Gastroesophageal sphincter (tissue), 3 donors: ENCODE data around the gene PPIB.

Experiments
- POLR2A ChIP-seq, 2 donors: fragments of 450-650 bp; IDR thresholded peaks; one replicate each; pipeline ENCODE4 v1.6.1; 2017; ENCODE audit warnings: antibody characterized with exemption in 2 of 2, mild to moderate bottlenecking in 2 of 2, moderate library complexity in 1 of 2
- TF ChIP-seq, protein P1 (sequence below), 4 experiments: fragments of 200-600 bp in 2 of 4; fragments of 450-650 bp in 2 of 4; sonication (generic) in 1 of 4; IDR thresholded peaks; one replicate each; pipeline ENCODE4 v1.5.1; 2017 to 2019; ENCODE audit warnings: antibody characterized with exemption in 4 of 4, mild to moderate bottlenecking in 2 of 4, moderate library complexity in 2 of 4

- TF ChIP-seq, protein P1, sequence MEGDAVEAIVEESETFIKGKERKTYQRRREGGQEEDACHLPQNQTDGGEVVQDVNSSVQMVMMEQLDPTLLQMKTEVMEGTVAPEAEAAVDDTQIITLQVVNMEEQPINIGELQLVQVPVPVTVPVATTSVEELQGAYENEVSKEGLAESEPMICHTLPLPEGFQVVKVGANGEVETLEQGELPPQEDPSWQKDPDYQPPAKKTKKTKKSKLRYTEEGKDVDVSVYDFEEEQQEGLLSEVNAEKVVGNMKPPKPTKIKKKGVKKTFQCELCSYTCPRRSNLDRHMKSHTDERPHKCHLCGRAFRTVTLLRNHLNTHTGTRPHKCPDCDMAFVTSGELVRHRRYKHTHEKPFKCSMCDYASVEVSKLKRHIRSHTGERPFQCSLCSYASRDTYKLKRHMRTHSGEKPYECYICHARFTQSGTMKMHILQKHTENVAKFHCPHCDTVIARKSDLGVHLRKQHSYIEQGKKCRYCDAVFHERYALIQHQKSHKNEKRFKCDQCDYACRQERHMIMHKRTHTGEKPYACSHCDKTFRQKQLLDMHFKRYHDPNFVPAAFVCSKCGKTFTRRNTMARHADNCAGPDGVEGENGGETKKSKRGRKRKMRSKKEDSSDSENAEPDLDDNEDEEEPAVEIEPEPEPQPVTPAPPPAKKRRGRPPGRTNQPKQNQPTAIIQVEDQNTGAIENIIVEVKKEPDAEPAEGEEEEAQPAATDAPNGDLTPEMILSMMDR (IDR thresholded peaks at IDR 0.05), result no peak
- no peak for TF ChIP-seq POLR2A (IDR thresholded peaks at IDR 0.05)
These were observed 40.4 kb downstream of the PPIB start for GRCh38 chr15:64122444-64122843.
